ENCODE measurements around the gene SEPHS1. TPM values are rescaled to one million over a fixed set of nuclear protein-coding genes. Genes with fewer than 3 reads are reported as not detected.
"Not testable (repeated sequence)": the region's sequence is repeated elsewhere in the genome, so short reads cannot be mapped to it uniquely, and the experiment has no call there.

SEPHS1 gene
- total RNA-seq, 1 experiment from 2014 or later, result 70.0 TPM

GRCh38 chr10:13340068-13340467 lies 8.0 kb downstream of the SEPHS1 start:
- Histone ChIP-seq H3K27ac (ENCODE audit: low read length) (peak overlapping the region; percentile 88), H3K9ac (ENCODE audit: low read length) (peak overlapping the region; percentile 41), H3K4me1 (ENCODE audit: low read length) (peaks cover 34% of the 10 kb centered on the region), H3K27me3 (ENCODE audit: low read length) (no peaks in the 10 kb centered on the region), H3K79me2 (ENCODE audit: low read length) (peaks cover 88% of the 10 kb centered on the region), H3K4me3 (ENCODE audit: low read length) (peak overlapping the region; percentile 33), H3K36me3 (ENCODE audit: insufficient read depth, low read length) (peaks cover 48% of the 10 kb centered on the region; the same call in 1 of the 2 replicates), H2AFZ (ENCODE audit: low read length) (no peak overlapping the region), H3K9me2 (replicated peaks; ENCODE audit: insufficient read depth, low read length) (no peaks in the 10 kb centered on the region), H3K9me3 (ENCODE audit: low read length) (no peaks in the 10 kb centered on the region), H3K4me2 (ENCODE audit: low read depth, low read length, poor library complexity, severe bottlenecking) (peak overlapping the region; percentile 62), H4K20me1 (ENCODE audit: insufficient read depth, low read depth, low read length) (no peaks in the 10 kb centered on the region)
- DNase-seq, result no peak

DNA sequence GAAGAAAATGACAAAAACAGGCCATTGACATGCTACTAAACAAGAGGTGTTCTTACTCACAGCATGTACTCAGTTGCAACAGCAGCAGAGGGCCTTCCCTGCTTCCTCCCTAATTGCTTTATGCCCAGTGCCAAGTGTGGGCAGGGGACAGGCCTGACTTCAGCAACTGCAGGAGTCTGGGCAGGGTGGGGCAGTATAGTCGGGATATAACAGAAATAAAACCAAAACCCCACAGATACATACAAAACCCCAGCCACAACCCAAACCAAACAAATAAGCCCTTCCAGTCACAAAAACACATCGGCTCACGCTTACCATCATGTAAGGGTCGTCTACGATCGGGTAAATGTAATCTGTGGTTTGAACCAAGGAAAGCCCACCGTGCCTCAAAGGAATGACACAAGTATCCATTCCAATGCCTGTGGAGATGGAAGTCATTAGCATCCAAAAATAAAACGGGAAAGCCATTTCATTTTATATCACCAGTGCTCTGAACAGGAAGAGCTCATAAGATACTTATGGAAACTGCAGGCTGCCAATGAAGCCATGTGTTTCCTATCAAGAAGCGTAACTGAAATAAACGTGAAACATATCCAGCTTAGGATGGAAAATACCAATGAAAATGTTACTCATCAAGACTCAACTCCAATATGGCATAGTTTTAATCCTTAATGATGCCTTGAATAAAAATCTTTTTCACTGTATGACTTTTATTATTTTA lies 9.5 kb downstream of the SEPHS1 start:
- Histone ChIP-seq H4K20me1 (ENCODE audit: insufficient read depth, low read depth, low read length) (no peaks in the 10 kb centered on the region), H3K4me3 (ENCODE audit: low read length) (no peak overlapping the region), H3K4me1 (ENCODE audit: low read length) (peaks cover 33% of the 10 kb centered on the region), H3K27me3 (ENCODE audit: low read length) (no peaks in the 10 kb centered on the region), H3K9me3 (ENCODE audit: low read length) (no peaks in the 10 kb centered on the region), H3K27ac (ENCODE audit: low read length) (0 out of 2 replicates have a peak overlapping the region, but pooled peaks have one; percentile 25), H2AFZ (ENCODE audit: low read length) (no peak overlapping the region), H3K79me2 (ENCODE audit: low read length) (peaks cover 80% of the 10 kb centered on the region), H3K9me2 (replicated peaks; ENCODE audit: insufficient read depth, low read length) (no peaks in the 10 kb centered on the region), H3K4me2 (ENCODE audit: low read depth, low read length, poor library complexity, severe bottlenecking) (no peak overlapping the region), H3K36me3 (ENCODE audit: insufficient read depth, low read length) (peaks cover 51% of the 10 kb centered on the region; the same call in 1 of the 2 replicates), H3K9ac (ENCODE audit: low read length) (no peak overlapping the region)
- DNase-seq, result no peak

- Histone ChIP-seq H3K4me3 (ENCODE audit: low read length) (no peak overlapping the region), H3K27ac (ENCODE audit: low read length) (no peak overlapping the region), H3K4me2 (ENCODE audit: low read depth, low read length, poor library complexity, severe bottlenecking) (no peak overlapping the region), H3K27me3 (ENCODE audit: low read length) (no peaks in the 10 kb centered on the region), H3K9me3 (ENCODE audit: low read length) (no peaks in the 10 kb centered on the region), H4K20me1 (ENCODE audit: insufficient read depth, low read depth, low read length) (no peaks in the 10 kb centered on the region), H3K9me2 (replicated peaks; ENCODE audit: insufficient read depth, low read length) (no peaks in the 10 kb centered on the region), H3K4me1 (ENCODE audit: low read length) (peaks cover 33% of the 10 kb centered on the region), H2AFZ (ENCODE audit: low read length) (no peak overlapping the region), H3K79me2 (ENCODE audit: low read length) (peaks cover 72% of the 10 kb centered on the region), H3K9ac (ENCODE audit: low read length) (no peak overlapping the region), H3K36me3 (ENCODE audit: insufficient read depth, low read length) (peaks cover 44% of the 10 kb centered on the region; the same call in 1 of the 2 replicates)
- no peak for DNase-seq
These were observed 10.3 kb downstream of the SEPHS1 start for GRCh38 chr10:13337827-13338196.

- Histone ChIP-seq H2AFZ (ENCODE audit: low read length) (no peak overlapping the region), H3K27ac (ENCODE audit: low read length) (no peak overlapping the region), H3K79me2 (ENCODE audit: low read length) (peaks cover 67% of the 10 kb centered on the region), H3K9me2 (replicated peaks; ENCODE audit: insufficient read depth, low read length) (no peaks in the 10 kb centered on the region), H3K4me3 (ENCODE audit: low read length) (no peak overlapping the region), H4K20me1 (ENCODE audit: insufficient read depth, low read depth, low read length) (no peaks in the 10 kb centered on the region), H3K4me2 (ENCODE audit: low read depth, low read length, poor library complexity, severe bottlenecking) (no peak overlapping the region), H3K36me3 (ENCODE audit: insufficient read depth, low read length) (peaks cover 43% of the 10 kb centered on the region), H3K27me3 (ENCODE audit: low read length) (no peaks in the 10 kb centered on the region), H3K9me3 (ENCODE audit: low read length) (no peaks in the 10 kb centered on the region), H3K4me1 (ENCODE audit: low read length) (peaks cover 28% of the 10 kb centered on the region), H3K9ac (ENCODE audit: low read length) (no peak overlapping the region)
- DNase-seq, result no peak
These were observed 10.8 kb downstream of the SEPHS1 start for GRCh38 chr10:13337128-13337826.

DNA sequence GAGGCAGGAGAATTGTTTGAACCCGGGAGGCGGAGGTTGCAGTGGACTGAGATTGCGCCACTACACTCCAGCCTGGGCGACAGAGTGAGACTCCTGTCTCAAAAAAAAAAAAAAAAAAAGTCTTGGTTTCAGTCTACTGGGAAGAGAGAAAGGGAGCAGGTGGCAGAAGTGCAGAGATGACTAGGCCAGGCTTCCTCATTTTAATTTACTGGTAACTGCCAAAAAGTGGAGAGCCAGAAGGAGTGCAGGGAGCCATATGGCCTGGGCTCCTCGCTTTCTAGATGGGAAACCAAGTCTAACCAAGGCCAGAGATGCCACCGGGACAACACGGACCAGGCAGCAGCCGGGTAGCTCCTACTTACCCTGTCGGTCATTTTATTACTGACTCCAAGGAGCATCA lies 12.2 kb downstream of the SEPHS1 start:
- H3K4me3 ChIP-seq (ENCODE audit: low read length), result no peak overlapping the region
- H3K9me3 ChIP-seq (ENCODE audit: low read length), result no peaks in the 10 kb centered on the region
- no peaks in the 10 kb centered on the region for H3K9me2 ChIP-seq (replicated peaks; ENCODE audit: insufficient read depth, low read length)
- H3K79me2 ChIP-seq (ENCODE audit: low read length), result peaks cover 65% of the 10 kb centered on the region
- no peak overlapping the region for H3K27ac ChIP-seq (ENCODE audit: low read length)
- no peak overlapping the region for H2AFZ ChIP-seq (ENCODE audit: low read length)
- H3K36me3 ChIP-seq (ENCODE audit: insufficient read depth, low read length), result peaks cover 53% of the 10 kb centered on the region
- peaks cover 18% of the 10 kb centered on the region for H3K4me1 ChIP-seq (ENCODE audit: low read length)
- H4K20me1 ChIP-seq (ENCODE audit: insufficient read depth, low read depth, low read length), result no peaks in the 10 kb centered on the region
- no peak overlapping the region for H3K9ac ChIP-seq (ENCODE audit: low read length)
- no peaks in the 10 kb centered on the region for H3K27me3 ChIP-seq (ENCODE audit: low read length)
- H3K4me2 ChIP-seq (ENCODE audit: low read depth, low read length, poor library complexity, severe bottlenecking), result no peak overlapping the region
- peak; percentile 36 for DNase-seq

GRCh38 chr10:13334556-13334955 lies 13.5 kb downstream of the SEPHS1 start:
- Histone ChIP-seq H2AFZ (ENCODE audit: low read length) (no peak overlapping the region), H3K9me3 (ENCODE audit: low read length) (no peaks in the 10 kb centered on the region), H3K4me3 (ENCODE audit: low read length) (no peak overlapping the region), H3K79me2 (ENCODE audit: low read length) (peaks cover 52% of the 10 kb centered on the region), H3K4me2 (ENCODE audit: low read depth, low read length, poor library complexity, severe bottlenecking) (no peak overlapping the region), H3K9ac (ENCODE audit: low read length) (no peak overlapping the region), H3K9me2 (replicated peaks; ENCODE audit: insufficient read depth, low read length) (no peaks in the 10 kb centered on the region), H3K27me3 (ENCODE audit: low read length) (no peaks in the 10 kb centered on the region), H4K20me1 (ENCODE audit: insufficient read depth, low read depth, low read length) (no peaks in the 10 kb centered on the region; the same call in 1 of the 2 replicates), H3K36me3 (ENCODE audit: insufficient read depth, low read length) (peaks cover 46% of the 10 kb centered on the region), H3K27ac (ENCODE audit: low read length) (no peak overlapping the region), H3K4me1 (ENCODE audit: low read length) (peaks cover 18% of the 10 kb centered on the region)
- DNase-seq, result peak; percentile 20

DNA sequence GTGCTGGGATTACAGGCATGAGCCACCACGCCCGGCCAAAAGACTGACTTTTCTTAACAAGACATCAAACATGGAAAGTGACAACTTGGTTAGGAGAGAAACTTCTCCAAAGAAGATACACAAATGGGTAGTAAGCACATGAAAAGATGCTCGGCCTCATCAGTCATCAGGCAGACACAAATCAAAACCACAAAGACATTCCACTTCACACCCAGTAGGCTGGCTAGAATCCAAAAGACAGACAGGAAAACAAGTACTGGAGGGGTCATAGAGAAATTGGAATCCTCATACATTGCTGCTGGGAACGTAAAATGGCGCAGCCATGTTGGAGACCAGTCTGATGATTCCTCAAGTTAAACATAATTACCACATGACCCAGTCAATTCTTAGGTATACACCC lies 16.4 kb downstream of the SEPHS1 start:
- H3K79me2 ChIP-seq (ENCODE audit: low read length), result peaks cover 33% of the 10 kb centered on the region
- no peak overlapping the region for H3K9ac ChIP-seq (ENCODE audit: low read length)
- DNase-seq, result no peak
- H2AFZ ChIP-seq (ENCODE audit: low read length), result no peak overlapping the region
- no peak overlapping the region for H3K4me3 ChIP-seq (ENCODE audit: low read length)
- H3K36me3 ChIP-seq (ENCODE audit: insufficient read depth, low read length), result peaks cover 44% of the 10 kb centered on the region
- H4K20me1 ChIP-seq (ENCODE audit: insufficient read depth, low read depth, low read length), result no peaks in the 10 kb centered on the region; the same call in 1 of the 2 replicates
- no peaks in the 10 kb centered on the region for H3K27me3 ChIP-seq (ENCODE audit: low read length)
- H3K9me2 ChIP-seq (replicated peaks; ENCODE audit: insufficient read depth, low read length), result no peaks in the 10 kb centered on the region
- no peak overlapping the region for H3K27ac ChIP-seq (ENCODE audit: low read length)
- no peak overlapping the region for H3K4me2 ChIP-seq (ENCODE audit: low read depth, low read length, poor library complexity, severe bottlenecking)
- no peaks in the 10 kb centered on the region for H3K9me3 ChIP-seq (ENCODE audit: low read length)
- H3K4me1 ChIP-seq (ENCODE audit: low read length), result peaks cover 24% of the 10 kb centered on the region

DNA sequence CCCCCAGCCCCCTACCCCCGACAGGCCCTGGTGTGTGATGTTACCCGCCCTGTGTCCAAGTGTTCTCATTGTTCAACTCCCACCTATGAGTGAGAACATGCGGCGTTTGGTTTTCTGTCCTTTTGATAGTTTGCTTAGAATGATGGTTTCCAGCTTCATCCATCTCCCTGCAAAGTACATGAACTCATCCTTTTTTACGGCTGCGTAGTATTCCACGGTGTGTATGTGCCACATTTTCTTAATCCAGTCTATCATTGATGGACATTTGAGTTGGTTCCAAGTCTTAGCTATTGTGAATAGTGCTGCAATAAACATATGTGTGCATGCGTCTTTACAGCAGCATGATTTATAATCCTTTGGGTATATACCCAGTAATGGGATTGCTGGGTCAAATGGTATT lies 17.1 kb downstream of the SEPHS1 start:
- H3K27me3 ChIP-seq (ENCODE audit: low read length); H4K20me1 ChIP-seq (ENCODE audit: insufficient read depth, low read depth, low read length): not testable (repeated sequence)

More for the DNA sequence above, 17.1 kb downstream of the SEPHS1 start:
- not testable (repeated sequence) for H3K4me3 ChIP-seq (ENCODE audit: low read length); H3K9ac ChIP-seq (ENCODE audit: low read length); H3K9me3 ChIP-seq (ENCODE audit: low read length); DNase-seq; H3K4me2 ChIP-seq (ENCODE audit: low read depth, low read length, poor library complexity, severe bottlenecking); H3K9me2 ChIP-seq (replicated peaks; ENCODE audit: insufficient read depth, low read length); H2AFZ ChIP-seq (ENCODE audit: low read length)
- H3K36me3 ChIP-seq (ENCODE audit: insufficient read depth, low read length), result peaks cover 47% of the 10 kb centered on the region
- H3K4me1 ChIP-seq (ENCODE audit: low read length), result peaks cover 24% of the 10 kb centered on the region
- peaks cover 27% of the 10 kb centered on the region for H3K79me2 ChIP-seq (ENCODE audit: low read length)
- peak overlapping the region; percentile 89 for H3K27ac ChIP-seq (ENCODE audit: low read length)

Data from Karpas-422 (cell line).